HEK293 (cell line): ENCODE results near the gene WWOX.

ENCODE experiments used
- CTCF ChIA-PET: fragments of 350-600 bp; formaldehyde crosslinking; extraction: SDS; loops from one replicate; lab custom pipeline; 2021; ENCODE audit warnings: antibody characterized with exemption; lab: Yijun Ruan, JAX
- POLR2A ChIA-PET: fragments of 300-600 bp; formaldehyde crosslinking; extraction: SDS; loops from one replicate; lab custom pipeline; 2020; ENCODE audit warnings: antibody characterized with exemption, inconsistent platforms; lab: Yijun Ruan, JAX
- H3K27ac ChIP-seq: fragments of 200-500 bp; sonication (Bioruptor generic); 2 replicates; pipeline ENCODE4 v1.5.1; 2014; ENCODE audit warnings: low read depth, low read length, control low read depth, inconsistent platforms; ENCODE audit errors: extremely low read depth
- H3K36me3 ChIP-seq, 2 experiments: fragments of 200-500 bp in 1 of 2; sonication (Bioruptor generic) in 1 of 2; 1 replicate in 1 of 2; 2 replicates in 1 of 2; pipeline ENCODE4 v1.5.1; 2014 to 2017; ENCODE audit warnings: inconsistent platforms in 2 of 2, low read length in 2 of 2; ENCODE audit not compliant: control insufficient read depth in 2 of 2, insufficient read depth in 1 of 2
- H3K4me1 ChIP-seq: fragments of 200-500 bp; sonication (Bioruptor generic); 2 replicates; pipeline ENCODE4 v1.5.1; 2014; ENCODE audit warnings: mild to moderate bottlenecking, low read length, inconsistent platforms; ENCODE audit not compliant: control insufficient read depth, insufficient read depth
- H3K4me3 ChIP-seq: 2 replicates; pipeline ENCODE4 v1.5.1; 2011; ENCODE audit warnings: low read depth, mild to moderate bottlenecking, control low read depth, low read length, moderate library complexity
- H3K9me3 ChIP-seq: fragments of 200-500 bp; sonication (Bioruptor generic); 2 replicates; pipeline ENCODE4 v1.5.1; 2014; ENCODE audit warnings: low read depth, low read length, inconsistent platforms; ENCODE audit not compliant: control insufficient read depth, insufficient read depth
- ELK4 ChIP-seq: IDR thresholded peaks from 2 replicates; pipeline ENCODE4 v1.6.1; 2011; ENCODE audit warnings: mild to moderate bottlenecking, low read depth, low read length, borderline replicate concordance
- KLF9 ChIP-seq: fragments of 450-650 bp; formaldehyde crosslinking; IDR thresholded peaks from 2 replicates; pipeline ENCODE4 v1.5.1; 2016; ENCODE audit warnings: missing biosample characterization, missing genetic modification characterization, low read depth
- MYNN ChIP-seq: fragments of 450-650 bp; formaldehyde crosslinking; IDR thresholded peaks from 2 replicates; pipeline ENCODE4 v1.5.1; 2016; ENCODE audit warnings: missing biosample characterization, missing genetic modification characterization, borderline replicate concordance
- MZF1 ChIP-seq: fragments of 450-650 bp; formaldehyde crosslinking; IDR thresholded peaks from 2 replicates; pipeline ENCODE4 v1.5.1; 2017; ENCODE audit warnings: missing biosample characterization, missing genetic modification characterization, borderline replicate concordance
- PRDM4 ChIP-seq: fragments of 450-650 bp; formaldehyde crosslinking; IDR thresholded peaks from 2 replicates; pipeline ENCODE4 v1.5.1; 2017; ENCODE audit warnings: missing biosample characterization, missing genetic modification characterization
- PRDM6 ChIP-seq: fragments of 450-650 bp; formaldehyde crosslinking; IDR thresholded peaks from 2 replicates; pipeline ENCODE4 v1.5.1; 2017; ENCODE audit warnings: missing biosample characterization, missing genetic modification characterization
- SCRT2 ChIP-seq: fragments of 450-650 bp; formaldehyde crosslinking; IDR thresholded peaks from 2 replicates; pipeline ENCODE4 v1.5.1; 2016; ENCODE audit warnings: missing biosample characterization, missing genetic modification characterization
- SP2 ChIP-seq: fragments of 450-650 bp; formaldehyde crosslinking; IDR thresholded peaks from 2 replicates; pipeline ENCODE4 v1.5.1; 2016; ENCODE audit warnings: missing biosample characterization, missing genetic modification characterization
- TSHZ1 ChIP-seq: fragments of 450-650 bp; formaldehyde crosslinking; IDR thresholded peaks from 2 replicates; pipeline ENCODE4 v1.5.1; 2016; ENCODE audit warnings: missing biosample characterization, missing genetic modification characterization, borderline replicate concordance
- ZBTB48 ChIP-seq: fragments of 450-650 bp; formaldehyde crosslinking; IDR thresholded peaks from 2 replicates; pipeline ENCODE4 v1.5.1; 2016; ENCODE audit warnings: missing biosample characterization, missing genetic modification characterization
- ZBTB7A ChIP-seq: fragments of 450-650 bp; formaldehyde crosslinking; IDR thresholded peaks from 2 replicates; pipeline ENCODE4 v1.5.1; 2016; ENCODE audit warnings: low read depth, missing biosample characterization, missing genetic modification characterization
- ZNF140 ChIP-seq: fragments of 450-650 bp; formaldehyde crosslinking; IDR thresholded peaks from 2 replicates; pipeline ENCODE4 v1.5.1; 2016; ENCODE audit warnings: missing biosample characterization, missing genetic modification characterization
- ZNF157 ChIP-seq: fragments of 450-650 bp; formaldehyde crosslinking; IDR thresholded peaks from 2 replicates; pipeline ENCODE4 v1.5.1; 2016; ENCODE audit warnings: missing biosample characterization, missing genetic modification characterization
- ZNF174 ChIP-seq: fragments of 450-650 bp; formaldehyde crosslinking; IDR thresholded peaks from 2 replicates; pipeline ENCODE4 v1.5.0; 2017; ENCODE audit warnings: missing biosample characterization, mild to moderate bottlenecking, missing genetic modification characterization
- ZNF184 ChIP-seq: fragments of 450-650 bp; IDR thresholded peaks from 2 replicates; pipeline ENCODE4 v1.5.1; 2018; ENCODE audit warnings: missing biosample characterization, mild to moderate bottlenecking, missing genetic modification characterization
- ZNF202 ChIP-seq: fragments of 450-650 bp; formaldehyde crosslinking; IDR thresholded peaks from 2 replicates; pipeline ENCODE4 v1.5.1; 2016; ENCODE audit warnings: missing biosample characterization, missing genetic modification characterization, borderline replicate concordance
- ZNF221 ChIP-seq: fragments of 450-650 bp; formaldehyde crosslinking; IDR thresholded peaks from 2 replicates; pipeline ENCODE4 v1.5.1; 2017; ENCODE audit warnings: missing biosample characterization, missing genetic modification characterization, borderline replicate concordance
- ZNF239 ChIP-seq: fragments of 450-650 bp; formaldehyde crosslinking; IDR thresholded peaks from 2 replicates; pipeline ENCODE4 v1.5.1; 2016; ENCODE audit warnings: missing biosample characterization, missing genetic modification characterization
- ZNF394 ChIP-seq: fragments of 450-650 bp; formaldehyde crosslinking; IDR thresholded peaks from 2 replicates; pipeline ENCODE4 v1.5.1; 2016; ENCODE audit warnings: missing biosample characterization, missing genetic modification characterization, mild to moderate bottlenecking, moderate library complexity, borderline replicate concordance
- ZNF426 ChIP-seq: fragments of 450-650 bp; formaldehyde crosslinking; IDR thresholded peaks from 2 replicates; pipeline ENCODE4 v1.5.1; 2017; ENCODE audit warnings: missing biosample characterization, missing genetic modification characterization, mild to moderate bottlenecking, inconsistent platforms, moderate library complexity
- ZNF433 ChIP-seq: fragments of 450-650 bp; formaldehyde crosslinking; IDR thresholded peaks from 2 replicates; pipeline ENCODE4 v1.5.1; 2016; ENCODE audit warnings: missing biosample characterization, missing genetic modification characterization, low read depth
- ZNF549 ChIP-seq: fragments of 450-650 bp; IDR thresholded peaks from 2 replicates; pipeline ENCODE4 v1.5.1; 2018; ENCODE audit warnings: missing biosample characterization, missing genetic modification characterization, mild to moderate bottlenecking, inconsistent platforms, moderate library complexity
- ZNF560 ChIP-seq: fragments of 450-650 bp; formaldehyde crosslinking; IDR thresholded peaks from 2 replicates; pipeline ENCODE4 v1.5.1; 2017; ENCODE audit warnings: missing biosample characterization, missing genetic modification characterization, borderline replicate concordance
- ZNF600 ChIP-seq: fragments of 450-650 bp; formaldehyde crosslinking; IDR thresholded peaks from 2 replicates; pipeline ENCODE4 v1.5.1; 2016; ENCODE audit warnings: missing biosample characterization, missing genetic modification characterization
- ZNF621 ChIP-seq: fragments of 450-650 bp; formaldehyde crosslinking; IDR thresholded peaks from 2 replicates; pipeline ENCODE4 v1.5.1; 2017; ENCODE audit warnings: missing biosample characterization, missing genetic modification characterization
- ZNF692 ChIP-seq: fragments of 450-650 bp; formaldehyde crosslinking; IDR thresholded peaks from 2 replicates; pipeline ENCODE4 v1.5.1; 2016; ENCODE audit warnings: missing biosample characterization, missing genetic modification characterization
- ZNF777 ChIP-seq: fragments of 450-650 bp; formaldehyde crosslinking; IDR thresholded peaks from 2 replicates; pipeline ENCODE4 v1.5.1; 2017; ENCODE audit warnings: missing biosample characterization, missing genetic modification characterization, borderline replicate concordance

Gene WWOX

GRCh38 chr16:79101491-79101890 is 1002.0 kb downstream of the WWOX start:
- Histone ChIP-seq H3K36me3 (no peaks in the 10 kb centered on the region), H3K4me3 (no peak overlapping the region), H3K27ac (no peak overlapping the region), H3K4me1 (no peaks in the 10 kb centered on the region), H3K9me3 (no peaks in the 10 kb centered on the region)
- TF ChIP-seq ZNF600 (tag by site-specific recombination) (no peak), ZNF184 (tag by site-specific recombination) (no peak), ZNF239 (tag by site-specific recombination) (no peak), ZNF394 (tag by site-specific recombination) (no peak), ZNF549 (tag by site-specific recombination) (no peak), ZNF433 (no peak), TSHZ1 (no peak), MZF1 (no peak), SCRT2 (no peak), ZNF157 (tag by site-specific recombination) (no peak), ZBTB7A (tag by site-specific recombination) (no peak), ZNF202 (tag by site-specific recombination) (no peak), ZNF140 (tag by site-specific recombination) (no peak), ZNF621 (tag by site-specific recombination) (no peak), ZNF692 (tag by site-specific recombination) (no peak), ZNF560 (no peak), ZBTB48 (tag by site-specific recombination) (no peak), MYNN (tag by site-specific recombination) (no peak)
- ChIA-PET CTCF (no interaction called here), POLR2A (no interaction called here)

GRCh38 chr16:79104567-79104966 is 1005.1 kb downstream of the WWOX start:
- no peaks in the 10 kb centered on the region for H3K9me3 ChIP-seq
- no peaks in the 10 kb centered on the region for H3K36me3 ChIP-seq
- ChIA-PET POLR2A (no interaction called here), CTCF (no interaction called here)
- no peak overlapping the region for H3K4me3 ChIP-seq
- no peak overlapping the region for H3K27ac ChIP-seq
- H3K4me1 ChIP-seq = no peaks in the 10 kb centered on the region
- TF ChIP-seq PRDM6 (tag by site-specific recombination) (no peak), PRDM4 (tag by site-specific recombination) (no peak), KLF9 (tag by site-specific recombination) (no peak), ZNF777 (tag by site-specific recombination) (no peak), ZNF174 (tag by site-specific recombination) (no peak), ZNF426 (no peak), ELK4 (no peak), SP2 (tag by site-specific recombination) (no peak), ZNF221 (tag by site-specific recombination) (no peak)
